IMR-90 (cell line): ENCODE data around the gene HDDC2. TPM values are rescaled to one million over a fixed set of nuclear protein-coding genes. Genes with fewer than 3 reads are reported as not detected.

Source experiments
- ATAC-seq: fragments of 200-7000 bp; cut with Tn5 transposase; 2 replicates; pipeline ENCODE4 v1.9.1; 2020; ENCODE audit warnings: low read depth, mild to moderate bottlenecking, moderate library complexity
- BruUV-seq: library from RNA; stranded (reverse); fragments of 400-500 nt; replicated peaks from 2 replicates; lab custom pipeline; 2021; lab: Mats Ljungman, UMichigan
- CTCF ChIA-PET: fragments of 300-600 bp; formaldehyde crosslinking; extraction: SDS; loops from one replicate; lab custom pipeline; 2021; ENCODE audit warnings: antibody characterized with exemption; lab: Yijun Ruan, JAX
- POLR2A ChIA-PET: fragments of 300-600 bp; sonication (Branson Sonifier 250); formaldehyde crosslinking; loops from one replicate; lab custom pipeline; 2022; ENCODE audit warnings: antibody characterized with exemption; ENCODE audit not compliant: unreplicated experiment; lab: Charles Lee
- DNase-seq: peaks from one replicate; pipeline ENCODE4 v3.0.0; 2013
- H2AFZ ChIP-seq: replicated peaks from 2 replicates; pipeline ENCODE3; 2013; ENCODE audit warnings: low read length, mild to moderate bottlenecking; ENCODE audit not compliant: poor library complexity
- H2AK5ac ChIP-seq: 2 replicates; pipeline ENCODE4 v1.6.1; 2013; ENCODE audit warnings: low read depth, low read length, inconsistent platforms
- H2AK9ac ChIP-seq: replicated peaks from 2 replicates; pipeline ENCODE3; 2013; ENCODE audit warnings: mild to moderate bottlenecking, low read depth, low read length, moderate library complexity; ENCODE audit not compliant: poor library complexity
- H2BK120ac ChIP-seq: 2 replicates; pipeline ENCODE4 v1.6.1; 2013; ENCODE audit warnings: low read depth, low read length, inconsistent platforms
- H2BK15ac ChIP-seq: 3 replicates; pipeline ENCODE4 v1.6.1; 2013; ENCODE audit warnings: low read depth, low read length, inconsistent platforms
- H2BK20ac ChIP-seq: 2 replicates; pipeline ENCODE4 v1.6.1; 2013; ENCODE audit warnings: low read depth, mild to moderate bottlenecking, inconsistent platforms, low read length, moderate library complexity
- H2BK5ac ChIP-seq: 2 replicates; pipeline ENCODE4 v1.6.1; 2013; ENCODE audit warnings: mild to moderate bottlenecking, low read depth, low read length, inconsistent platforms; ENCODE audit not compliant: poor library complexity, severe bottlenecking
- H3K14ac ChIP-seq: replicated peaks from 2 replicates; pipeline ENCODE4 v1.6.1; 2013; ENCODE audit warnings: low read depth, low read length, inconsistent platforms
- H3K18ac ChIP-seq: 2 replicates; pipeline ENCODE4 v1.6.1; 2013; ENCODE audit warnings: low read depth, low read length, control low read depth
- H3K23ac ChIP-seq: 2 replicates; pipeline ENCODE4 v1.6.1; 2013; ENCODE audit warnings: low read depth, low read length, inconsistent platforms
- H3K27ac ChIP-seq: 2 replicates; pipeline ENCODE4 v1.5.1; 2013; ENCODE audit warnings: mild to moderate bottlenecking, control low read depth, low read length; ENCODE audit not compliant: insufficient read depth
- H3K27me3 ChIP-seq: 2 replicates; pipeline ENCODE4 v1.6.1; 2013; ENCODE audit warnings: low read length; ENCODE audit not compliant: control insufficient read depth, insufficient read depth
- H3K36me3 ChIP-seq: 2 replicates; pipeline ENCODE4 v1.6.1; 2013; ENCODE audit warnings: low read length, mixed read lengths; ENCODE audit not compliant: control insufficient read depth, insufficient read depth
- H3K4ac ChIP-seq: 2 replicates; pipeline ENCODE4 v1.6.1; 2013; ENCODE audit warnings: low read depth, low read length, inconsistent platforms
- H3K4me1 ChIP-seq: 2 replicates; pipeline ENCODE4 v1.6.1; 2013; ENCODE audit warnings: low read length, mixed read lengths; ENCODE audit not compliant: control insufficient read depth, insufficient read depth
- H3K4me2 ChIP-seq: 2 replicates; pipeline ENCODE4 v1.6.1; 2013; ENCODE audit warnings: low read depth, mild to moderate bottlenecking, control low read depth, low read length, moderate library complexity
- H3K4me3 ChIP-seq: 2 replicates; pipeline ENCODE4 v1.5.1; 2013; ENCODE audit warnings: low read depth, mild to moderate bottlenecking, control low read depth, low read length, moderate library complexity; ENCODE audit not compliant: insufficient read depth
- H3K56ac ChIP-seq: 2 replicates; pipeline ENCODE4 v1.6.1; 2013; ENCODE audit warnings: low read length, inconsistent platforms; ENCODE audit not compliant: insufficient read depth; ENCODE audit errors: extremely low read depth
- H3K79me1 ChIP-seq, 2 experiments: 2 replicates each; pipeline ENCODE4 v1.6.1; 2013; ENCODE audit warnings: low read length in 2 of 2, inconsistent platforms in 1 of 2, low read depth in 1 of 2
- H3K9ac ChIP-seq: 2 replicates; pipeline ENCODE4 v1.6.1; 2013; ENCODE audit warnings: low read depth, low read length, control low read depth
- H3K9me1 ChIP-seq: 2 replicates; pipeline ENCODE4 v1.6.1; 2013; ENCODE audit warnings: low read length, inconsistent platforms; ENCODE audit not compliant: insufficient read depth
- H3K9me3 ChIP-seq: 2 replicates; pipeline ENCODE4 v1.6.1; 2013; ENCODE audit warnings: low read length; ENCODE audit not compliant: control insufficient read depth, insufficient read depth
- H4K20me1 ChIP-seq: 2 replicates; pipeline ENCODE4 v1.6.1; 2013; ENCODE audit warnings: low read length, inconsistent platforms; ENCODE audit not compliant: insufficient read depth
- H4K5ac ChIP-seq: 2 replicates; pipeline ENCODE4 v1.6.1; 2013; ENCODE audit warnings: mild to moderate bottlenecking, low read depth, low read length, control low read depth
- H4K8ac ChIP-seq, 2 experiments: 2 replicates each; pipeline ENCODE4 v1.6.1; 2013; ENCODE audit warnings: low read depth in 2 of 2, low read length in 2 of 2, control low read depth in 1 of 2, inconsistent platforms in 1 of 2
- H4K91ac ChIP-seq: 2 replicates; pipeline ENCODE4 v1.6.1; 2013; ENCODE audit warnings: low read depth, low read length, inconsistent platforms; ENCODE audit not compliant: insufficient read depth
- BHLHE40 ChIP-seq: fragments of 150-350 bp; IDR thresholded peaks from 2 replicates; pipeline ENCODE4 v1.6.1; 2016; ENCODE audit warnings: mild to moderate bottlenecking, low read depth, low read length
- CEBPB ChIP-seq: IDR thresholded peaks from 2 replicates; pipeline ENCODE4 v1.6.1; 2012; ENCODE audit warnings: low read depth, low read length, improper control_type of control experiment
- CHD1 ChIP-seq: IDR thresholded peaks from 2 replicates; pipeline ENCODE4 v1.6.1; 2012; ENCODE audit warnings: low read depth, low read length, improper control_type of control experiment
- CTCF ChIP-seq: conservative IDR thresholded peaks from 2 replicates; pipeline ENCODE4 v1.5.1; 2012; ENCODE audit warnings: mild to moderate bottlenecking, low read depth, low read length, improper control_type of control experiment
- FOS ChIP-seq: fragments of 150-350 bp; IDR thresholded peaks from 2 replicates; pipeline ENCODE4 v1.6.1; 2016; ENCODE audit warnings: low read depth, low read length
- MAFK ChIP-seq: IDR thresholded peaks from 2 replicates; pipeline ENCODE4 v1.6.1; 2012; ENCODE audit warnings: low read depth, low read length, improper control_type of control experiment
- MAZ ChIP-seq: IDR thresholded peaks from 2 replicates; pipeline ENCODE4 v1.6.1; 2012; ENCODE audit warnings: low read depth, mild to moderate bottlenecking, low read length, improper control_type of control experiment, moderate library complexity, borderline replicate concordance
- MXI1 ChIP-seq: IDR thresholded peaks from 2 replicates; pipeline ENCODE4 v1.6.1; 2012; ENCODE audit warnings: low read depth, mild to moderate bottlenecking, low read length, moderate library complexity, borderline replicate concordance
- NFE2L2 ChIP-seq: fragments of 150-350 bp; IDR thresholded peaks from 2 replicates; pipeline ENCODE4 v1.6.1; 2016; ENCODE audit warnings: low read depth, mild to moderate bottlenecking, low read length
- POLR2A ChIP-seq: IDR thresholded peaks from 2 replicates; pipeline ENCODE4 v1.6.1; 2012; ENCODE audit warnings: mild to moderate bottlenecking, low read depth, low read length
- RAD21 ChIP-seq: IDR thresholded peaks from 2 replicates; pipeline ENCODE4 v1.6.1; 2012; ENCODE audit warnings: low read length, improper control_type of control experiment
- RCOR1 ChIP-seq: IDR thresholded peaks from 2 replicates; pipeline ENCODE4 v1.6.1; 2012; ENCODE audit warnings: mild to moderate bottlenecking, low read length, improper control_type of control experiment; ENCODE audit not compliant: insufficient replicate concordance
- RFX5 ChIP-seq: IDR thresholded peaks from 2 replicates; pipeline ENCODE4 v1.8.0; 2012; ENCODE audit warnings: low read depth, mild to moderate bottlenecking, low read length, moderate library complexity
- SMC3 ChIP-seq: fragments of 150-350 bp; IDR thresholded peaks from 2 replicates; pipeline ENCODE4 v1.6.1; 2016; ENCODE audit warnings: low read depth, mild to moderate bottlenecking, antibody characterized with exemption, low read length, moderate library complexity
- USF2 ChIP-seq: fragments of 150-350 bp; IDR thresholded peaks from 2 replicates; pipeline ENCODE4 v1.6.1; 2017; ENCODE audit warnings: mild to moderate bottlenecking, antibody characterized with exemption, low read length, low read depth
- WGBS, 2 experiments: methylation state at CpG; one replicate each; pipeline versions ENCODE4 v1.1.5 to v1.1.7; 2013; ENCODE audit warnings: missing lambda C conversion rate in 2 of 2; ENCODE audit not compliant: insufficient read length in 1 of 2; ENCODE audit errors: extremely low coverage in 2 of 2; 5-methylcytosine and 5-hydroxymethylcytosine counted together
- dilution Hi-C: fragments of 300-500 bp; cut with HindIII; formaldehyde crosslinking; loops from one replicate; pipeline ENCODE4 v1.14.3; 2018; ENCODE audit warnings: low sequenced_read_pairs; ENCODE audit not compliant: unreplicated experiment
- in situ Hi-C: fragments of 300-500 bp; cut with MboI; formaldehyde crosslinking; loops from 3 replicates; pipeline ENCODE4 v1.14.3; 2019; ENCODE audit warnings: low sequenced_read_pairs, inconsistent platforms, mixed read lengths
- intact Hi-C: fragments of 100-400 bp; cut with micrococcal nuclease; formaldehyde crosslinking; loops from 2 replicates; pipeline ENCODE4 v1.10.0; 2022
- polyA plus RNA-seq, 3 experiments: library from polyadenylated mRNA; depleted of rRNA; stranded (reverse); fragments of >200 nt; gene quantifications; 2 replicates each; pipeline ENCODE4 v1.2.3, GENCODE V29; 2012; ENCODE audit warnings: low replicate concordance in 1 of 3
- total RNA-seq: library from RNA; depleted of rRNA; stranded (reverse); fragments of >200 nt; gene quantifications from 2 replicates; pipeline ENCODE4 v1.2.3, GENCODE V29; 2012
- TF ChIP-seq, protein P1 (sequence below): fragments of 150-350 bp; IDR thresholded peaks from 2 replicates; pipeline ENCODE4 v1.6.1; 2016; ENCODE audit warnings: low read depth, mild to moderate bottlenecking, low read length, moderate library complexity, borderline replicate concordance

HDDC2 gene
- total and polyA plus RNA-seq, 2 of the 4 experiments (the other 2 are of a cell fraction), result 40.9 to 68.6 TPM

GRCh38 chr6:125273251-125273650 is 28.5 kb downstream of the HDDC2 start:
- BruUV-seq, result no TSS peak
- no peak overlapping the region for H4K5ac ChIP-seq
- no peak overlapping the region for H2BK120ac ChIP-seq
- H3K9me1 ChIP-seq, result no peaks in the 10 kb centered on the region
- CTCF ChIA-PET, result no interaction called here
- H3K18ac ChIP-seq, result no peak overlapping the region
- dilution Hi-C loops (no loop called here), in situ Hi-C loops (loop anchor here (10.0 kb wide), 1 partner anchor 398 kb away; no protein-coding TSS in a partner anchor), intact Hi-C loops (no loop called here)
- H2AFZ ChIP-seq, result no peak overlapping the region
- DNase-seq (no peak), ATAC-seq (no peak)
- H3K27ac ChIP-seq, result no peak overlapping the region
- H3K9me3 ChIP-seq, result no peaks in the 10 kb centered on the region
- H3K4me1 ChIP-seq, result no peaks in the 10 kb centered on the region
- H4K91ac ChIP-seq, result no peak overlapping the region
- H2BK15ac ChIP-seq, result no peak overlapping the region
- no peak overlapping the region for H3K14ac ChIP-seq
- POLR2A ChIA-PET, result no interaction called here
- no peak overlapping the region for H3K4ac ChIP-seq
- no peak overlapping the region for H2BK5ac ChIP-seq
- no peak overlapping the region for H2AK9ac ChIP-seq
- no peak overlapping the region for H4K8ac ChIP-seq
- TF ChIP-seq CHD1 (no peak), USF2 (no peak), POLR2A (no peak), SMC3 (no peak), FOS (no peak), MXI1 (no peak), RAD21 (no peak), BHLHE40 (no peak), MAZ (no peak), CTCF (no peak), NFE2L2 (no peak), MAFK (no peak), CEBPB (no peak), RCOR1 (no peak), RFX5 (no peak)
- TF ChIP-seq, protein P1, sequence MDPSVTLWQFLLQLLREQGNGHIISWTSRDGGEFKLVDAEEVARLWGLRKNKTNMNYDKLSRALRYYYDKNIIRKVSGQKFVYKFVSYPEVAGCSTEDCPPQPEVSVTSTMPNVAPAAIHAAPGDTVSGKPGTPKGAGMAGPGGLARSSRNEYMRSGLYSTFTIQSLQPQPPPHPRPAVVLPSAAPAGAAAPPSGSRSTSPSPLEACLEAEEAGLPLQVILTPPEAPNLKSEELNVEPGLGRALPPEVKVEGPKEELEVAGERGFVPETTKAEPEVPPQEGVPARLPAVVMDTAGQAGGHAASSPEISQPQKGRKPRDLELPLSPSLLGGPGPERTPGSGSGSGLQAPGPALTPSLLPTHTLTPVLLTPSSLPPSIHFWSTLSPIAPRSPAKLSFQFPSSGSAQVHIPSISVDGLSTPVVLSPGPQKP, result no peak
- 93% methylated on average over 3 of the region's 8 CpGs; no CpG with 5 or more reads in 1 of the 2 experiments for WGBS, 2 experiments
- no peak overlapping the region for H2AK5ac ChIP-seq
- no peak overlapping the region for H3K4me2 ChIP-seq
- no peak overlapping the region for H2BK20ac ChIP-seq
- H3K4me3 ChIP-seq, result no peak overlapping the region
- no peak overlapping the region for H3K56ac ChIP-seq
- H3K79me1 ChIP-seq, result no peaks in the 10 kb centered on the region
- no peak overlapping the region for H3K9ac ChIP-seq
- H3K36me3 ChIP-seq, result peaks cover 26% of the 10 kb centered on the region
- no peaks in the 10 kb centered on the region for H3K27me3 ChIP-seq
- H4K20me1 ChIP-seq, result no peaks in the 10 kb centered on the region
- H3K23ac ChIP-seq, result no peak overlapping the region
